ENCODE results near the gene RNF144A.

RNF144A gene

GRCh38 chr2:6909431-6910385 lies 7.5 kb upstream of the RNF144A start:
- DNase-seq = no peak

DNA sequence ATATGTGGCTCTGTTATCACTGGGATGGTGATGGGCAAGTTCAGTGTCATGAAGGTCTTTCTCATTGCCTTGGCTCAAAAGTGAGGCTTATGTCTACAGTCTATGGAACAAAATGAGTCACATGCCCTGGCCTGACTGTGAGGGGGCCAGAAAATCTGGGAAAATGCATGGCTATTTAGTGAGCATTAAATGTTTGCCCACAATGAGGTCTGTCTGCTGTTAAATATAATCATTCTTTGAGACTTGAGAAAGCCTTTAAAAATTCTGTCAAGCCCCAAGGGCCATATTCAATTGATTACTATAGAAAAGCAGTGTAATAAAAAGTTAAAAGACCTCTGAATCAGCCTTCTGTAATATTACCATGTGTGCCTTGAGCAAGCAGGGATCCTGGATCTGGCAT lies 5.5 kb upstream of the RNF144A start:
- no peak for DNase-seq

DNA sequence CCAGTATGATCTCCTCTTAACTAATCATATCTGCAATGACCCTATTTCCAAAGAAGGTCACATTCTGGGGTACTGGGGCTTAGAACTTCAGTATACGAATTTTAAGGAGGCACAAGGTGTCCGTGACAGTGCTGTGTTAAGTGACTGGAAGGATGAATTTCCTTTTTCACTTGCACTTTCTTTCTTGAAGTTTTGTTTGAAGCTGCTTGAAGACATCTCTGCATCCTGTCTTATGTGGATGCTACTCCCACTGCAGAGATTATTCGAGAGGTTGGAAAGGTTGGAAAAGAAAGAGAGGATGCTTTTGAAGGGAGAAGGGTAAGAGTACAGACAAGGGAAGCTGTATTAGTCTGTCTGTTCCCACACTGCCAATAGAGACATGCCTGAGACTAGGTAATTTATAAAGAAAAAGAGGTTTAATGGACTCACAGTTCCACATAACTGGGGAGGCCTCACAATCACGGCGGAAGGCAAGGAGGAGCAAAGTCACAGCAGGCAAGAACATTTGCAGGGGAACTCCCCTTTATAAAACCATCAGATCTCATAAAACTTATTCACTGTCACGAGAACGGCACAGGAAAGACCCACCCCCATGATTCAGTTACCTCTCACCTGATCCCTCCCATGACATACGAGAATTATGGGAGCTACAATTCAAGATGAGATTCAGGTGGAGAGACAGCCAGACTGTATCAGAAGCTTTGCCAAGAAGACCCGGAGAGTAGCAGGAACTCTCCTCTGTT lies 3.6 kb upstream of the RNF144A start:
- no peak for DNase-seq

GRCh38 chr2:6914828-6915227 lies 2.4 kb upstream of the RNF144A start:
- DNase-seq = no peak

DNA sequence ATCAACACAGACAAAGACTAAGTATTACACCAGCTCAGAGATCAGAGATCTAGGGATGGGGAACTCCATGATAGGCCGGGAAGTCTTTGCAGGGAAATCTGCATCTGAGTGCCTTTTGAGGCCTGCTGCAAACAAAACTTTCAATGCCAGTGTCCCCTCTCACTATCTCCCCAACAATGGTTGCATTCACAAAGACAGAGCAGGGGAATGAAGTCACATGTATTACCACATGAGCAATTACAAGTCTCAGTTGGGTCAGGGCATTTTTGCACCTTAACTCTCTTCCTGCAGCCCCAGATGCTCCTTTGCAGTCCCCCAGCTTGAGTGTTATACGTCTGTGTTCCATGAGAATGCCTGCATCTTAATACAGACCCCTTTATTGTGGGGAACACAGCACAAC lies 1.8 kb upstream of the RNF144A start:
- no peak for DNase-seq

DNA sequence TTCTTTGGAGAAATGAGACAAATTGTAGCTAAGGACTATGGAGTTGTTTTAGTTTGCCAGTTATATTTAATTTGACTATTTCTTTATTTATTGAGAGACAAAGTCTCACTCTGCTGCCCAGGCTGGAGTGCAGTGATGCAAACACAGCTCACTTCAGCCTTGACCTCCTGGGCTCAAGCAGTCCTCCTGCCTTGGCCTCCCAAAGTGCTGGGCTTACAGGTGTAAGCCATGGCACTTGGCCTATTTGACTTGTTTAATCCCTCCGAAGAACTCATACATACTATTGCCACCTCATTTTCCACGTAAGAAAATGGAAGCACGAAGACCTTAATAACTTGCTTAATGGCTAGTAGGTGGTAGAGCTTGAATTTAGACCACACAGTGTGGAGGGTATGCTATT lies 988 bp upstream of the RNF144A start:
- DNase-seq = no peak

DNA sequence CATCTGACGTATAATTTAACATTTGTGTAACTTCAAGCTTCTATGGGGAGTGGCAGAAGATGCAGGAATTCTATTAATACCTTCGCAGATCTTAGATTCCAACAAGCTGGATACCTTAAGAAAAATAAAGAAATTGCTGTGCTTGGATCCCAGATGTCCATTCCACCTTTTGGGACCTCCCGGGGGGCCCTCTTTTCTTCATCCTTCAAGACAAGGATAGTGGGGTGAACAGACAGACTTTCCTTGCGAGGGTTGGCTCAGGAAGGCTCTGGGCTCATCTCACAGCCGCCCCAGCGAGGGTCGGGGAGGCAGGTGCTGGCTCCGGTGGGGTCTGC lies 509 bp upstream of the RNF144A start:
- DNase-seq = no peak

GRCh38 chr2:6917761-6918421 lies 679 bp downstream of the RNF144A start:
- DNase-seq = no peak

- no peak for DNase-seq
Measured at GRCh38 chr2:6919901-6920742, 2.9 kb downstream of the RNF144A start.

- no peak for DNase-seq
Measured at GRCh38 chr2:6920743-6921064, 3.5 kb downstream of the RNF144A start.

DNA sequence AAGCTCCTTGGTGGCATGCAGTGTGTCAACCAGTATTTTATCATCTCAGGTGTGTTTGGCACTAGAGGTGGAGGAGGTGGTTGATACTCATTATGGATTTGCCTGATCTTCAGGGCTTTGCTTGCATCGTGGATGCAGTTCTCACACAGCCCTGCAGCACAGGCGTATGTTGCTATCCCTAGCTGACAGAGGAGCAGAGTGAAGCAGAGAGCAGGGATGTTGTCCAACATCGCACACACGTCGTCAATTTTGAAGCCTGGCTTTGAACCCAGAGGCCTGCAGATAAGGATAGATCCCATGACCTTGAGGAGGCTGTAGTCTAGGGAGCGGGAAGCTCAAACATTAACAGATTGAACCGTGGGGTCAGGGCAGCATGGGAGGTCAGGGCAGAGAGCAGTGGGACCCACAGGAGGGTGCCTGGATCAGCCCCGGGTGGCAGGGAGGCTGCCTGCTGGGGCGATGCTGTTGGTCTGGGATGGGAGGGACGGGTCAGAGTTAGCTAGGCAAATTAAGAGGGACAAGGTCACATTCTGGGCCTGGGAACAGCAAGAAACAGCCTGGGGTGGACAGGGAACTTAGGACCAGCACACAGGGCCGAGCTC lies 4.2 kb downstream of the RNF144A start:
- no peak for DNase-seq

DNA sequence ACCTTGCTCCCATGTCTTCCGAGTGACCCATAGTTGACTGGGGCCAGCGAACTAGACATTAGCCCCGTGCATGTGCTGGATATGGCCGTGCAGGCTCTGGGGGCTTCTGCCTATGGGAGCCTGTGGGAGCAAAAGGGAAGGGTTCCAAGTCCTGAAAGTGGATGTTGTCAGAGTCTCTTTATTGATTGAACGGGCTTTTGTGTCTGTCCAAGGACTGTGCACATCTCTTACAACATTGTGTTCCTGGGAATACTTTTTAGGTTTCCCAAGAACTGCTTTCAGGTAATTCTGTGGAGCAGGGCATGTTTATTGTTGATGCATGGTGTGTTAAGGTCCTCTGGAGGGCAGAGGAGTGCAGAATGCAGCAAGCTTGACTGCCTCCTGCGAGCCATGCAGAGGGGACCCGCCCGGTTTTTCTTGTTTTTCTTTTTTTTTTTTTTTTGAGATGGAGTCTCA lies 5.0 kb downstream of the RNF144A start:
- DNase-seq = peak; percentile 38

DNA sequence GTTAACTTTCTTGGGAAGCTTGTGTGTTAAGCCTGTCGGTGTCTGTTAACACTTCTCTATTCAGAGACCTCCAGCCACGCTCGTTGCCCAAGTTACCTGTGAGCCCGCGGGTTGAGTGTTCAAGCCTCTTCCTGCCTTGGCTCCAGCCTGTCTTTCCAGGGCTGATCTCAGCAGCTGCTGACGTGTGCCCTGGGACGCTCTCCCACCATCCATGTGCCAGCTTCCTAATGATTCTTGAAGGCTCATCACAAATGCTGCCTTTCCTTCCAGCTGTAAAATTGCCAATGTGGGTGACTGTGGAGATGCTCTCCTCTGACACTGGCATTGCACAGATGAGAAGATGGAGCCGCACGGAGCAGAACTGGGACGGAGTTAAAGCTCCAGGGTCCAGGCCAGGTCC lies 6.1 kb downstream of the RNF144A start:
- DNase-seq = peak; percentile 35

DNA sequence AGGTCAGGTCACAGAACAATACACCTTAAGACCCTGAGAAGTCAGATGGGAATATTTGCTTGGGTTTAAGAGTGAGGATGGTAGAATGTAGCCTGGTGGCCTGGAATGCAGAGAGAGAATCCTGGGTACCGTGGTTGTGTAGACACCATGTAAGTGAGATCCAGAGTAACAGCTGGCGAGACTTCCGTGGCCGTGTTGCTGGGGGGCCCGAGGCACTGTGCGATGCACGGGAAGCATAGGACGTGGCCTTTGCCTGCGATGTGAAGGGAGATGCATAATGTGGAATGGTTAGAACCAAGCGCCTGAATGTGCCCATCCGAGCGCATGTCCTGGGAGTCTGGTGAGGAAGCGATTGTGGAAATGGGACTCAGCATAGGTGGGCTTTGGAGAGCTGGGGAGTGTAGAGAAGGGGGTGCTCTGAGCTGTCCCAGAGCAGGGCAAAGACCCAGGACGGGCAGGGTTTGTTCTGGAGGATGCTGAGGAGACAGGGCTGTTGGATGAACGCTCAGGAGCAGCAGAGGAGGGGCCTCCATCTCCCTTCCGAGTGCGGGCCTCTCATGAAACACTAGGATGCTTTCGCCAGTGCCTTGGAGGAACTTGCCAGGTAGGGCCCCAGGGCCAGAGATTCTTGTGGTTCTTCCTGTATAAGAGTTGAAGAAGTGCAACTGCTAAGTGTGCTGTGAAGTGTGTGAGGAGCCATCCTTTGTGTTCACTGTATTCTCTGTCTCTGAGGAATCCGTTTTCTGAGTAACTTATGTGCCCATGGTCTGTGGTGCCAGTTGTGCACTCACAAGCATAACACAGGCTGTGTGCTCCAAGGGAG lies 7.1 kb downstream of the RNF144A start:
- DNase-seq = no peak

- DNase-seq = no peak
Measured at GRCh38 chr2:6924924-6925409, 7.8 kb downstream of the RNF144A start.

DNA sequence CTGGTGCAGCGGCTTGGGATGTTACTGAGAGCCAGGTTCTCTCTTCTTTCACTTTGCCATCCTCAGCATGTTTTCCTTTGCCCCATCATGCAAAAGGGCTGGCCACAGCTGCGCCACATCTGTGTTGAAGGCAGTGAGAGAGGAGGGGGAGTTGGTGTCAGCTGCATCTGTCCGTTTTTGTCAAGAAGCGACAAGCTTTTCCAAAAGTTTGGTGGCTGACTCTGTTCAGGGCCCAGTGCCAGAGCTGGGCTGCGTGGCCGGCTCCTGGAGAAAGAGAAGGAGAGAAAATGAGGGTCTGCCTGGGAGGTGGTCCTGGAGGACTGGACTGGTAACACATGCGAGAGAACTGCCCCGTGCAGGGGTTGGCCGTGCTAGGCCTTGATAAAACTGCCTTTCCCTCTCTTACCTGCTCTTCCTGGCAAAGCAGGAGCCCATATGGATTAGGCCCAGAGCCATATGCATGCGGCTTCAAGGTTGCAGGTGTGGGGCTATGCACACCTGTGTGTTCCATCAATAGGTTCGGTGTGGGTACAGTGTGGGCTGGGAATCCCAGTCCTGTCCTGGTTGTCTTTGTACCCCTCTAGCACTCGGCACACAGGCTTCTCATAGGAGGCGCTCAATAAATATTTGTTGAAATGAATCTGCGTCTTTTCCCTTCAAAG lies 9.0 kb downstream of the RNF144A start:
- no peak for DNase-seq

GRCh38 chr2:6927186-6927585 lies 10.0 kb downstream of the RNF144A start:
- no peak for DNase-seq

GRCh38 chr2:6927753-6928152 lies 10.5 kb downstream of the RNF144A start:
- no peak for DNase-seq

- no peak for DNase-seq
Measured at GRCh38 chr2:6928452-6928851, 11.2 kb downstream of the RNF144A start.

DNA sequence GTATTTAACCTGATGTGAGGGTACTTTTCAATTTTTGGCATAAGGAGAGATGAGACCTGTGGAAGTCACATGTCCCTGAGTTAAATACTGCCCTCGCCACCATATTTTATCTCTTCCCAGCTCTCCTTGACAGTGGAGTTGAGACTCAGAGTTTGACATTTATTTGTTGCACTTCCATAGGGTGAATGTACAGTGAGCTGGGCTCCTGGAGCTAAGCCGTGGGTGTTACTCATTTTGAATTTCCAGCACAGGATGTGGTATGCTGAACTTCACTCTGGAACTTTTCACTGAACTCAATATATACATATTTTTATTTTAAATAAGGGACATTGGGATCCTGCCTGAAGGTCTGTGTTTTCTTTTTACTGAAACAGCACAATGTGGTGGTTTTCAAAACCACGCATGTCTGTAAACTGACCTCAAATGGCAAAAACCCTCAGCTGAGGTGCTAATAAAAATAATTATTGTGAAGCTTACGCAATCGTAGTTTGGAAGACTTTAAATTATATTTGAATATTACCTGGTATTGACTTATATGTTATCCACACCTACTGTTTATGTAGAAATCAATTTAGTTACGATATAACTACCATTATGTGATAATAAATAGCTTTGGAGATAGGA lies 12.1 kb downstream of the RNF144A start:
- no peak for DNase-seq
